ENCODE results near the gene ILKAP.

- TF ChIP-seq EZH2 (IDR thresholded peaks at IDR 0.05; ENCODE audit: insufficient read depth, poor library complexity, severe bottlenecking) (no peak), EZH2phosphoT487 (IDR thresholded peaks at IDR 0.05; ENCODE audit: insufficient read depth, low read depth) (no peak)
Observed at GRCh38 chr2:238173692-238174091, 29.8 kb downstream of the ILKAP start.

Measured in GM23248 (cell line).